Spleen (tissue), 7 donors: ENCODE data around the gene SUPT3H.

ENCODE experiments used
- POLR2AphosphoS5 ChIP-seq, 3 donors: sonication (generic); formaldehyde crosslinking; IDR thresholded peaks; one replicate each; pipeline ENCODE4 v1.5.1; 2017; ENCODE audit warnings: antibody characterized with exemption in 3 of 3
- TF ChIP-seq, protein P1 (sequence below), 11 experiments: fragments of 200-600 bp in 7 of 11; fragments of 450-650 bp in 4 of 11; sonication (generic) in 4 of 11; IDR thresholded peaks in 8 of 11; conservative IDR thresholded peaks in 3 of 11; 1 replicate in 7 of 11; 2 replicates in 4 of 11; pipeline versions ENCODE4 v1.4.0 to v1.8.0; 2016 to 2021; ENCODE audit warnings: antibody characterized with exemption in 11 of 11, inconsistent platforms in 4 of 11, mild to moderate bottlenecking in 1 of 11
- donor health status: DM: no; HTN: no; CAD: no; lungs with moderate emphysema.
- donor health status: DM: no; HTN: no; CAD: no.
- donor health status: DM: no; HTN: no; CAD: no.

DNA sequence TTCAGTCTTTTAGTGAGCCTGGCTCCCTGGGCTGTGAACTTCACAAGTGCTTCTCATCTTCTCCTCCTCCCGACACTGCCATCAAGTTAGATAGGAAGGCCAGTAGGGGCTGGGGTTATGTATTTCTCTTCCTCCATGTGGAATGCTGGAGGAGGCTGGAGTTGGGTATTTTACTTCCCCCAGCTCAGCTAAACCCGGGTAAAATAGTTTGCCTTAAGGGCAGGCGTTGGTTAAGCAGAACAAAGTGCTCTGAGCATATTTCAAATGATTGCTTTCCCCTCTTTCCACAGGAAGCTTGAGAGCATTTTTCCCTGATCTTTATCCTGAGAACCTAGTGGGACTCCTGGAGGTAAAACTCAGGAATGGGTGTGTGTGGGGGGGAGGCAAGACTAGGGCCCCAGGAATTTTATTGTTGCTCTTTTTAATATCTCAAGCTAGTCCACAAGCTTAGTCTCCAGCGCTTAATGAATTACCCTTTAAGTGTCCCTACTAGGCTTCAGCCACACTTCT is 16.9 kb upstream of the SUPT3H start:
- TF ChIP-seq, protein P1, sequence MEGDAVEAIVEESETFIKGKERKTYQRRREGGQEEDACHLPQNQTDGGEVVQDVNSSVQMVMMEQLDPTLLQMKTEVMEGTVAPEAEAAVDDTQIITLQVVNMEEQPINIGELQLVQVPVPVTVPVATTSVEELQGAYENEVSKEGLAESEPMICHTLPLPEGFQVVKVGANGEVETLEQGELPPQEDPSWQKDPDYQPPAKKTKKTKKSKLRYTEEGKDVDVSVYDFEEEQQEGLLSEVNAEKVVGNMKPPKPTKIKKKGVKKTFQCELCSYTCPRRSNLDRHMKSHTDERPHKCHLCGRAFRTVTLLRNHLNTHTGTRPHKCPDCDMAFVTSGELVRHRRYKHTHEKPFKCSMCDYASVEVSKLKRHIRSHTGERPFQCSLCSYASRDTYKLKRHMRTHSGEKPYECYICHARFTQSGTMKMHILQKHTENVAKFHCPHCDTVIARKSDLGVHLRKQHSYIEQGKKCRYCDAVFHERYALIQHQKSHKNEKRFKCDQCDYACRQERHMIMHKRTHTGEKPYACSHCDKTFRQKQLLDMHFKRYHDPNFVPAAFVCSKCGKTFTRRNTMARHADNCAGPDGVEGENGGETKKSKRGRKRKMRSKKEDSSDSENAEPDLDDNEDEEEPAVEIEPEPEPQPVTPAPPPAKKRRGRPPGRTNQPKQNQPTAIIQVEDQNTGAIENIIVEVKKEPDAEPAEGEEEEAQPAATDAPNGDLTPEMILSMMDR (IDR thresholded peaks at IDR 0.05 in 8 of 11, conservative IDR thresholded peaks at IDR 0.05 in 3 of 11): no peak
- no peak for TF ChIP-seq POLR2AphosphoS5 (IDR thresholded peaks at IDR 0.05)
